Astrocyte of the spinal cord (primary cell): Measurements from ENCODE around the gene ZNF564.
A peak's percentile ranks its signal among the peaks of the same experiment; 100 is the strongest.
"Not testable (repeated sequence)": the region's sequence is repeated elsewhere in the genome, so short reads cannot be mapped to it uniquely, and the experiment has no call there.

Source experiments
- DNase-seq: peaks from one replicate; pipeline ENCODE4 v3.0.0; 2011; ENCODE audit warnings: low read depth, low spot score
- H3K4me3 ChIP-seq: 2 replicates; pipeline ENCODE4 v1.5.1; 2011; ENCODE audit warnings: low read depth, mild to moderate bottlenecking, low read length, moderate library complexity
- in situ Hi-C: cut with HindIII; loops from 2 replicates; pipeline ENCODE4 v1.10.0; 2017; ENCODE audit warnings: low sequenced_read_pairs
- TF ChIP-seq, protein P1 (sequence below): IDR thresholded peaks from 2 replicates; pipeline ENCODE4 v1.5.1; 2012; ENCODE audit warnings: low read depth, mild to moderate bottlenecking, low read length, inconsistent platforms

The ZNF564 gene

DNA sequence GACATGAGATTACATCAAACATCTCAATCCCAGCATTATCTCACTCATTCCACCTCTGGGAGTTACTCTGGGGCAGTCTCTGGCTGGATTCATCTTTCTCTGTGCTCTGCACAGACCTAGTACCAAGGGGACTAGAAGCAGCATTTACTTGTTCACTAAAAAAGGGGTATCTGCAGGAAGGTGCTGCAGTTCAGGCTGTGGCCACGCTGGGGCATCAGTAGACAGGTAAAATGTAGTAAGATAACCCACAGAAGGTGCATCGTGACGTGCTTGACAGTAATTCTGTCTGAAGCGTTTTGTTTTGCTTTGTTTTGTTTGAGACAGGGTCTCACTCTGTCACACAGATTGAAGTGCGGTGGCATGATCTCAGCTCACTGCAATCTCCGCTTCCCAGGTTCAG, 29.3 kb downstream of the ZNF564 start:
- in situ Hi-C loops, result no loop called here
- DNase-seq, result no peak
- TF ChIP-seq, protein P1, sequence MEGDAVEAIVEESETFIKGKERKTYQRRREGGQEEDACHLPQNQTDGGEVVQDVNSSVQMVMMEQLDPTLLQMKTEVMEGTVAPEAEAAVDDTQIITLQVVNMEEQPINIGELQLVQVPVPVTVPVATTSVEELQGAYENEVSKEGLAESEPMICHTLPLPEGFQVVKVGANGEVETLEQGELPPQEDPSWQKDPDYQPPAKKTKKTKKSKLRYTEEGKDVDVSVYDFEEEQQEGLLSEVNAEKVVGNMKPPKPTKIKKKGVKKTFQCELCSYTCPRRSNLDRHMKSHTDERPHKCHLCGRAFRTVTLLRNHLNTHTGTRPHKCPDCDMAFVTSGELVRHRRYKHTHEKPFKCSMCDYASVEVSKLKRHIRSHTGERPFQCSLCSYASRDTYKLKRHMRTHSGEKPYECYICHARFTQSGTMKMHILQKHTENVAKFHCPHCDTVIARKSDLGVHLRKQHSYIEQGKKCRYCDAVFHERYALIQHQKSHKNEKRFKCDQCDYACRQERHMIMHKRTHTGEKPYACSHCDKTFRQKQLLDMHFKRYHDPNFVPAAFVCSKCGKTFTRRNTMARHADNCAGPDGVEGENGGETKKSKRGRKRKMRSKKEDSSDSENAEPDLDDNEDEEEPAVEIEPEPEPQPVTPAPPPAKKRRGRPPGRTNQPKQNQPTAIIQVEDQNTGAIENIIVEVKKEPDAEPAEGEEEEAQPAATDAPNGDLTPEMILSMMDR, result no peak
- H3K4me3 ChIP-seq, result no peak overlapping the region

DNA sequence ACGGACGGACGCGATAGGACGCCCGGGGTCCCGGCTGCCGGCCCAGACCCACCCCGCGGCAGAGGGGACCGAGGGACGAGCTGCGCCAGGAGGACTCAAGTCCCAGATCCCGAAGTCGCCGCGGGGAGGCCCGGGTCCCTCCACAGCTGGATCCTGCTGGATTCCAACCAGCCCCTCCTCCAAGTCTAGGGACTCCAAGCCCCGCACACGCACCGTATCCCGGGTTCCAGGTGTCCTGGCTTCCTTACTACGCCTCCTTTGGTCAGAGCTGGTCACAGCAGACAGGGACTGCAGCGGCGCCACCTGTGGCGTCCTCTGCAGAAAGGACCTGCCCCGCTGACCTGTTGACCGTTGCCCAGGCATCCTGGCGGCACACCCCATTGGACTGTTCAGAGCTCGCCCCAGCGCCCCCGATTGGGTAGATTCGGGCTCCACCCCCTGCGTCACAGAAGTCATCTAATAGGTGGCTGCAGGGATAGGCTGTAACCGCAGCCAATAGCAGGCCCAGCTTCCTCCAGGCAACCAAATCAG, 37.7 kb downstream of the ZNF564 start:
- H3K4me3 ChIP-seq, result no peak overlapping the region
- DNase-seq, result no peak
- TF ChIP-seq, protein P1, result no peak
- in situ Hi-C loops, result no loop called here

DNA sequence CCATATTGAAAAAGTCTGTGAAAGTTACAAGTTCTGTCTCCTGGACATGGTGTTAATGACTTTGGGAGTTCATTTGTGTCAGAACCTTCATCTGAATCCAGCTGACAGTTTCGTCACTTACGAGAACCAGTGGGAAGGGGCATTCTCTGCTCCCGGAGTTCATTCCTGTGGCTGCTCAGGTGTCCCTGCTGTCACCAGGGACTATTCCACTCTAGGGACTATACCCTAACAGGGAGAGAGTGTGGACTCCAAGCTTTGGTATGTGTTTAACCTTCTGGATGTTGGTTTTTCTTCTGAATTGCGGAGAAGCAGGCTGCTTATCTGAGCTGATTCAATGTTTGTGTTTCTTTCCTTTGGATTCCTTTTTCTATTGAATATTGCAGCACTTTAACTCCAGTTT, 54.2 kb downstream of the ZNF564 start:
- in situ Hi-C loops, result no loop called here
- TF ChIP-seq, protein P1, result no peak
- no peak overlapping the region for H3K4me3 ChIP-seq
- DNase-seq, result no peak

DNA sequence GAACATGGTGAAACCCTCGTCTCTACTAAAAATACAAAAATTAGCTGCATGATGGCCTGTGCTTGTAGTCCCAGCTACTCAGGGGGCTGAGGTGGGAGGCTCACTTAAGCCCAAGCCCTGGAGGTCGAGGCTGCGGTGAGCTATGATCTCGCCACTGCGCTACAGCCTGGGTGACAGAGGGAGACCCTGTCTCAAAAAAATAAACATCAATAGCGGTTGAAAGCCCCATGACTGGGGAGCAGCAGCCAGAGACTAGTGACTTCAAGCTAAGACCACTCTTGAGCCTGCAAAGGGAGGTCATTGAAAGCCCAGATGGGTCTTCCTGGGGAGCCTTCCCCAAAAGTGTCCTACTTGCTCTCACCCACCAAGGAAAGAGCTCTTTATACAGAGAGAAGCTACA, 54.8 kb downstream of the ZNF564 start:
- H3K4me3 ChIP-seq, result no peak overlapping the region
- DNase-seq, result no peak
- in situ Hi-C loops, result no loop called here
- TF ChIP-seq, protein P1, result no peak

DNA sequence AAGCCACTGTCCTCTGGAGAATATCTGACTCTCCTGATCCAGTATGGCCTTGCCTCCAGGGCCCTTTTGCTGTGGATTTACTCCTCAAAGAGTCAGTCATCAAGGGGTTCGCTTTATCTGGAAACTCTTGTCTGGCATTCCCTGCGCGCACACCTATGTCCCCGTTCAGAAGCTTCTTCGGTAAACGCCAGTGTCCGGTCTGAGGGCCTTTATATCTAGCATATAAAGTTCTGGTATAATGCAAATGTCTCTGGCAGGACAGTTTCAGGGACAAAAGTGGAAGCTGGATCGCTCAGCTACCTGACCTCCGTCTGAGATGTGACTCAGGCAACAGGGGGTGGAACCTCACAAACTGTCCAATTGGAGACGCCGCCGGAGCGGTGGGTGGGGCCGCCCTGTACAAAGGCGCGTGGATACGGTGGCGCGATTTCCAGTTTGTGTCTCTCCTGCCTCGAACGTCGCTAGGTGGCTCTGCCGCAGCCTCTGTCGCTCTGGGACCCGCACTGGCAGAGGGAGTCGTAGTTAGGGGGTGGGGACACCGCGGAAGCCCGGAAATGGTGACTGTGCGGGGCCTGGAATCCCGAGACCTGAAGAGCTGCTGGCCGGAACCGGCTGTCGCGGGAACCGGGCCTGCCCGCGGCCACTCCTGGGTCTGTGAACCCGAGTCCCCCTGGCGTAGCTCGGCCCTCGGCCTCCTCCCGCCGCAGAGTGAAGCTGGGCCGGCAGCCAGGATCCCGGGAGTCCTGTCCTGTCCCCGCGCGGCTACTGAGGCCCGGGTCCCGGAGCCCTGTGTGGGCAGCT, 56.1 kb downstream of the ZNF564 start:
- peak; percentile 78 for DNase-seq
- peak overlapping the region; percentile 51 for H3K4me3 ChIP-seq
- in situ Hi-C loops, result no loop called here
- TF ChIP-seq, protein P1, result peak; percentile 37

DNA sequence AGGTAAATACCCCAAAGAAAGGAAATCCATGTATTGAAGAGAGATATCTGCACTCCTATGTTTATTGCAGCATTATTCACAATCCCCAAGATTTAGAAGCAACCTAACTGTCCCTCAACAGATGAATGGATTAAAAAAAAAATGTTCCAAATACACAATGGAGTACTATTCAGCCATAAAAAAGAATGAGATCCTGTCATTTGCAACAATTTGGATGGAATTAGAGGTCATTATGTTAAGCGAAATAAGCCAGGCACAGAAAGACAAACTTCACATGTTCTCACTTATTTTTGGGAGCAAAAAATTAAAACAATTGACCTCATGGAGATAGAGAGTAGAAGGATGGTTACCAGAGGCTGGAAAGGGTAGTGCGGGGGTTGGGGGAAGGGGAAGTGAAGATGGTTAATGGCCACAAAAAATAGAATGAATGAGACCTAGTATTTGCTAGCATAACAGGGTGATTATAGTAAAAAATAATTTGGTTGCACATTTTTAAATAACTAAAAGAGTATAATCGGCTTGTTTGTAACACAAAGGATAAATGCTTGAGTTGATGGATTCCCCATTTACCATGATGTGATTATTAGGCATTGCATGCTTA, 56.9 kb downstream of the ZNF564 start:
- no peak for DNase-seq
- in situ Hi-C loops, result no loop called here
- H3K4me3 ChIP-seq, result no peak overlapping the region
- TF ChIP-seq, protein P1, result no peak

DNA sequence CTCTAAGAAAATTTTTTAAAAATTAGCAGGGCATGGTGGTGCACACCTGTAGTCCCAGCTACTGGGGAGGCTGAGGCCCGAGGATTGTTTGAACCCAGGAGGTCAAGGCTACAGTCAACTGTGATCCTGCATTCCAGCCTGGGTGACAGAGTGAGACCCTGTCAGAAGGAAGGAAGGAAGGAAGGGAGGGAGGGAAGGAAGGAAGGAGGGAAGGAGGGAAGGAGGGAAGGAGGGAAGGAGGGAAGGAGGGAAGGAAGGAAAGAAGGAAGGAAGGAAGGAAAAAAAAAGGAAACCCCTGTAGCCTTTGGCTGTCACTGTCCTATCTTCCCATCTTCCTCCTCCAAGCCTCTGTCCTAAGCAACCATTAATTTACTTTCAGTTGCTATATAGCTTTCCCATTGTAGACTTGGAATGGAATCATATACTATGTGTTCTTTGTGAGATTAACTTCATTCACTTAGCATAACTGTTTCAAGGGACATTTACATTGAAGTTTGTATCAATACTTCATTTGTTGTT, 65.0 kb downstream of the ZNF564 start:
- in situ Hi-C loops, H3K4me3 ChIP-seq, DNase-seq: not testable (repeated sequence)
